Right lobe of liver (tissue), 6 donors: ENCODE data around the gene CHST15. TPM values are rescaled to one million over a fixed set of nuclear protein-coding genes. Genes with fewer than 3 reads are reported as not detected.

Experiments
- ATAC-seq, 4 donors: fragments of 200-7000 bp; cut with Tn5 transposase; one replicate each; pipeline ENCODE4 v1.9.1; 2020; ENCODE audit warnings: mild to moderate bottlenecking in 4 of 4, moderate library complexity in 4 of 4
- DNase-seq, 3 donors: peaks; one replicate each; pipeline ENCODE4 v3.0.0-alpha.2; 2020
- H3K27ac ChIP-seq, 3 donors: fragments of 200-600 bp; one replicate each; pipeline ENCODE4 v1.8.0; 2022
- H3K27me3 ChIP-seq, 2 donors: fragments of 200-600 bp; one replicate each; pipeline ENCODE4 v1.8.0; 2022
- H3K36me3 ChIP-seq, 4 donors: fragments of 200-600 bp; sonication (generic) in 1 of 4; one replicate each; pipeline versions ENCODE4 v1.5.1 to v1.8.0; 2017 to 2022; ENCODE audit warnings: control low read depth in 1 of 4
- H3K4me1 ChIP-seq, 4 donors: fragments of 200-600 bp; sonication (generic) in 1 of 4; one replicate each; pipeline versions ENCODE4 v1.5.1 to v1.8.0; 2017 to 2022; ENCODE audit warnings: control low read depth in 1 of 4
- H3K4me3 ChIP-seq, 3 donors: fragments of 200-600 bp; one replicate each; pipeline ENCODE4 v1.8.0; 2022
- H3K9me3 ChIP-seq, 4 donors: fragments of 200-600 bp; sonication (generic) in 1 of 4; one replicate each; pipeline versions ENCODE4 v1.5.1 to v1.8.0; 2017 to 2022; ENCODE audit warnings: control low read depth in 1 of 4
- CTCF ChIP-seq, 4 donors: fragments of 200-600 bp in 3 of 4; fragments of 450-650 bp in 1 of 4; IDR thresholded peaks; one replicate each; pipeline versions ENCODE4 v1.5.1 to v1.8.0; 2016 to 2022; ENCODE audit warnings: antibody characterized with exemption in 4 of 4, mild to moderate bottlenecking in 2 of 4
- POLR2A ChIP-seq: fragments of 450-650 bp; IDR thresholded peaks from one replicate; pipeline ENCODE4 v1.6.1; 2017; ENCODE audit warnings: antibody characterized with exemption, mild to moderate bottlenecking
- WGBS: methylation state at CpG from one replicate; pipeline ENCODE4 v1.1.6; 2018; ENCODE audit warnings: low coverage, low lambda C conversion rate; ENCODE audit not compliant: insufficient coverage; ENCODE audit errors: missing lambda C conversion rate; 5-methylcytosine and 5-hydroxymethylcytosine counted together
- intact Hi-C, 2 donors: fragments of 100-400 bp; cut with DNase I; formaldehyde crosslinking; loops; one replicate each; pipeline versions ENCODE4 v1.11.2 to v1.14.1; 2022
- total RNA-seq, 6 experiments: library from RNA; depleted of rRNA in 2 of 6; stranded (reverse); fragments of >200 nt in 2 of 6; fragmentation: NEBNext Ultra II Directional in 3 of 6; extraction: Animal tissue kit (Norgen Biotek cat#: 25700) in 3 of 6; gene quantifications; one replicate each; pipeline versions ENCODE4 v1.1.0 to v1.2.4, GENCODE V29; 2016 to 2023
- donor health status: DM: no; HTN: yes; CAD: no.
- donor health status: DM: no; HTN: no; CAD: no.
- donor health status: DM: no; HTN: no; CAD: no.
- donor health status: DM: no; HTN: yes; CAD: no.
- donor health status: DM: no; HTN: yes; CAD: no.

Gene CHST15
- total RNA-seq, 6 experiments from 2014 or later, result 9.2 to 25.8 (median 11.8) TPM

GRCh38 chr10:124138195-124138882 is 44.9 kb upstream of the CHST15 start:
- WGBS, result 38% methylated on average over 3 of the region's 3 CpGs
- peak in 3 of 4 donors; percentile 16 to 46 (median 29) for ATAC-seq
- intact Hi-C loops, result no loop called here
- no peak for DNase-seq
- no peaks in the 10 kb centered on the region for H3K36me3 ChIP-seq
- no peak overlapping the region for H3K27ac ChIP-seq
- no peak for TF ChIP-seq POLR2A
- TF ChIP-seq CTCF (IDR thresholded peaks at IDR 0.05), result no peak
- no peaks in the 10 kb centered on the region for H3K27me3 ChIP-seq
- H3K4me3 ChIP-seq, result no peak overlapping the region
- H3K4me1 ChIP-seq, result no peaks in the 10 kb centered on the region
- no peaks in the 10 kb centered on the region for H3K9me3 ChIP-seq

- 77% methylated on average over 8 of the region's 9 CpGs for WGBS
- no peak for DNase-seq
Observed at GRCh38 chr10:124134251-124134893, 41.0 kb upstream of the CHST15 start.

GRCh38 chr10:124132876-124133275 is 39.5 kb upstream of the CHST15 start:
- Histone ChIP-seq H3K4me1 (no peaks in the 10 kb centered on the region), H3K9me3 (no peaks in the 10 kb centered on the region), H3K36me3 (no peaks in the 10 kb centered on the region), H3K4me3 (no peak overlapping the region), H3K27ac (no peak overlapping the region), H3K27me3 (no peaks in the 10 kb centered on the region)
- TF ChIP-seq POLR2A (no peak), CTCF (IDR thresholded peaks at IDR 0.05) (no peak)
- DNase-seq, result no peak
- intact Hi-C loops, result no loop called here
- 59% methylated on average over 5 of the region's 5 CpGs for WGBS
- no peak for ATAC-seq

More at GRCh38 chr10:124134251-124134893, 41.0 kb upstream of the CHST15 start:
- TF ChIP-seq CTCF (IDR thresholded peaks at IDR 0.05), result no peak
- TF ChIP-seq POLR2A, result no peak
- Histone ChIP-seq H3K36me3 (no peaks in the 10 kb centered on the region), H3K4me1 (no peaks in the 10 kb centered on the region), H3K4me3 (no peak overlapping the region), H3K9me3 (no peaks in the 10 kb centered on the region), H3K27ac (no peak overlapping the region), H3K27me3 (no peaks in the 10 kb centered on the region)
- ATAC-seq, result no peak
- intact Hi-C loops, result no loop called here

GRCh38 chr10:124132306-124132705 is 38.9 kb upstream of the CHST15 start:
- no peak overlapping the region for H3K27ac ChIP-seq
- H3K36me3 ChIP-seq, result no peaks in the 10 kb centered on the region
- H3K4me1 ChIP-seq, result no peaks in the 10 kb centered on the region
- DNase-seq (no peak), ATAC-seq (no peak)
- no peak overlapping the region for H3K4me3 ChIP-seq
- intact Hi-C loops, result no loop called here
- H3K9me3 ChIP-seq, result no peaks in the 10 kb centered on the region
- TF ChIP-seq CTCF (IDR thresholded peaks at IDR 0.05), result no peak
- no peak for TF ChIP-seq POLR2A
- WGBS, result no CpG with 5 or more reads among the region's 5 CpGs
- H3K27me3 ChIP-seq, result no peaks in the 10 kb centered on the region
